Bronchial epithelial cell (primary cell): Measurements from ENCODE around the gene EFEMP2. TPM values are rescaled to one million over a fixed set of nuclear protein-coding genes. Genes with fewer than 3 reads are reported as not detected.

ENCODE experiments used
- DNase-seq: peaks from one replicate; pipeline ENCODE4 v3.0.0-alpha.2; 2010; ENCODE audit warnings: low read depth
- FAIRE-seq: peaks from 2 replicates; lab custom pipeline; 2011; peaks lifted over from hg19 to GRCh38; lab: Jason Lieb, UNC
- H3K27me3 ChIP-seq: 2 replicates; pipeline ENCODE4 v1.5.1; 2011; ENCODE audit warnings: low read length; ENCODE audit not compliant: control insufficient read depth, insufficient read depth
- H3K36me3 ChIP-seq: 2 replicates; pipeline ENCODE4 v1.5.1; 2011; ENCODE audit warnings: low read length; ENCODE audit not compliant: control insufficient read depth, insufficient read depth
- H3K4me3 ChIP-seq: 2 replicates; pipeline ENCODE4 v1.5.1; 2011; ENCODE audit warnings: mild to moderate bottlenecking, low read depth, low read length, control low read depth
- CTCF ChIP-seq: IDR thresholded peaks from 2 replicates; pipeline ENCODE4 v1.5.1; 2011; ENCODE audit warnings: mild to moderate bottlenecking, moderate library complexity, low read length, control low read depth, inconsistent platforms; ENCODE audit not compliant: insufficient read depth, severe bottlenecking
- total RNA-seq: library from RNA; depleted of rRNA; stranded (reverse); fragments of >200 nt; gene quantifications from 2 replicates; pipeline ENCODE4 v1.2.1, GENCODE V29; 2014

Gene EFEMP2
- total RNA-seq, 1 donor from 2014 or later = 2.9 TPM

- no peak for DNase-seq
- Histone ChIP-seq H3K4me3 (no peak overlapping the region), H3K36me3 (peaks cover 9% of the 10 kb centered on the region), H3K27me3 (no peaks in the 10 kb centered on the region)
- no peak for FAIRE-seq
- TF ChIP-seq CTCF = no peak
Measured at GRCh38 chr11:65870307-65870658, 2.3 kb downstream of the EFEMP2 start.

- TF ChIP-seq CTCF = no peak
- peaks cover 13% of the 10 kb centered on the region for H3K36me3 ChIP-seq
- no peak overlapping the region for H3K4me3 ChIP-seq
- H3K27me3 ChIP-seq = no peaks in the 10 kb centered on the region
- FAIRE-seq (no peak), DNase-seq (no peak)
Measured at GRCh38 chr11:65869643-65870306, 2.8 kb downstream of the EFEMP2 start.

GRCh38 chr11:65868907-65869306, 3.7 kb downstream of the EFEMP2 start:
- no peak for DNase-seq
- no peaks in the 10 kb centered on the region for H3K27me3 ChIP-seq
- no peak overlapping the region for H3K4me3 ChIP-seq
- no peak for TF ChIP-seq CTCF
- peaks cover 20% of the 10 kb centered on the region for H3K36me3 ChIP-seq
- no peak for FAIRE-seq

- no peak for DNase-seq
- Histone ChIP-seq H3K27me3 (no peaks in the 10 kb centered on the region), H3K4me3 (no peak overlapping the region), H3K36me3 (peaks cover 26% of the 10 kb centered on the region)
- no peak for FAIRE-seq
- no peak for TF ChIP-seq CTCF
Measured at GRCh38 chr11:65868076-65868667, 4.4 kb downstream of the EFEMP2 start.

- DNase-seq = no peak
- Histone ChIP-seq H3K27me3 (no peaks in the 10 kb centered on the region), H3K36me3 (peaks cover 32% of the 10 kb centered on the region), H3K4me3 (no peak overlapping the region)
- TF ChIP-seq CTCF = no peak
- FAIRE-seq = no peak
Measured at GRCh38 chr11:65867284-65868071, 5.1 kb downstream of the EFEMP2 start.
